Panc1 (cell line): ENCODE results near the gene TARBP1. TPM values are rescaled to one million over a fixed set of nuclear protein-coding genes. Genes with fewer than 3 reads are reported as not detected.

Experiments used
- ATAC-seq: fragments of 200-7000 bp; cut with Tn5 transposase; 2 replicates; pipeline ENCODE4 v1.9.1; 2020; ENCODE audit warnings: mild to moderate bottlenecking, moderate library complexity
- BruUV-seq: library from RNA; stranded (reverse); fragments of 400-500 nt; replicated peaks from 2 replicates; lab custom pipeline; 2021; lab: Mats Ljungman, UMichigan
- CTCF ChIA-PET: fragments of 300-600 bp; sonication (Branson Sonifier 250); formaldehyde crosslinking; loops from one replicate; lab custom pipeline; 2022; ENCODE audit warnings: antibody characterized with exemption; lab: Charles Lee
- POLR2A ChIA-PET: fragments of 300-600 bp; sonication (Branson Sonifier 250); formaldehyde crosslinking; loops from one replicate; lab custom pipeline; 2022; ENCODE audit warnings: antibody characterized with exemption; lab: Charles Lee
- DNase-seq: peaks from one replicate; pipeline ENCODE4 v3.0.0-alpha.2; 2010; ENCODE audit warnings: low read depth, low spot score
- H3K27ac ChIP-seq: 2 replicates; pipeline ENCODE4 v1.5.1; 2011; ENCODE audit warnings: mild to moderate bottlenecking, low read length, inconsistent platforms
- H3K27me3 ChIP-seq: fragments of 200-500 bp; sonication (Bioruptor generic); 2 replicates; pipeline ENCODE4 v1.6.0; 2014; ENCODE audit warnings: low read length, inconsistent platforms; ENCODE audit not compliant: control insufficient read depth, insufficient read depth
- H3K36me3 ChIP-seq: fragments of 200-500 bp; sonication (Bioruptor generic); 2 replicates; pipeline ENCODE4 v1.5.1; 2014; ENCODE audit warnings: inconsistent platforms, mild to moderate bottlenecking, low read length, moderate library complexity; ENCODE audit not compliant: control insufficient read depth, insufficient read depth
- H3K4me1 ChIP-seq: 2 replicates; pipeline ENCODE4 v1.5.1; 2011; ENCODE audit warnings: inconsistent platforms, mild to moderate bottlenecking, low read length, moderate library complexity; ENCODE audit not compliant: control insufficient read depth, insufficient read depth
- H3K4me3 ChIP-seq, 2 experiments: 2 replicates each; pipeline ENCODE4 v1.5.1; 2011 to 2012; ENCODE audit warnings: low read depth in 2 of 2, low read length in 2 of 2, mild to moderate bottlenecking in 2 of 2, inconsistent platforms in 1 of 2, moderate library complexity in 1 of 2
- H3K9me3 ChIP-seq: fragments of 200-500 bp; sonication (Bioruptor generic); 2 replicates; pipeline ENCODE4 v1.5.1; 2014; ENCODE audit warnings: low read depth, mild to moderate bottlenecking, inconsistent platforms, low read length, moderate library complexity; ENCODE audit not compliant: control insufficient read depth, insufficient read depth
- CTCF ChIP-seq: fragments of 450-650 bp; IDR thresholded peaks from 2 replicates; pipeline ENCODE4 v1.5.1; 2017; ENCODE audit warnings: mild to moderate bottlenecking
- POLR2AphosphoS5 ChIP-seq: IDR thresholded peaks from 2 replicates; pipeline ENCODE4 v1.6.1; 2012; ENCODE audit warnings: mild to moderate bottlenecking, low read depth, low read length, moderate library complexity
- SIN3A ChIP-seq: IDR thresholded peaks from 2 replicates; pipeline ENCODE4 v1.6.1; 2012; ENCODE audit warnings: low read depth, mild to moderate bottlenecking, low read length, moderate library complexity, borderline replicate concordance; ENCODE audit not compliant: insufficient read depth
- TCF7L2 ChIP-seq: IDR thresholded peaks from 2 replicates; pipeline ENCODE4 v1.6.1; 2011; ENCODE audit warnings: mild to moderate bottlenecking, low read depth, low read length, inconsistent platforms
- in situ Hi-C: cut with HindIII; loops from 2 replicates; pipeline ENCODE4 v1.10.0; 2016; ENCODE audit warnings: low sequenced_read_pairs, low pct_unique_long_range_greater_than_20kb
- intact Hi-C: fragments of 100-400 bp; cut with micrococcal nuclease; formaldehyde crosslinking; loops from one replicate; pipeline ENCODE4 v1.10.0; 2022; ENCODE audit not compliant: unreplicated experiment
- total RNA-seq: library from RNA; stranded (reverse); gene quantifications from one replicate; pipeline ENCODE4 v1.2.1, GENCODE V29; 2021; ENCODE audit not compliant: unreplicated experiment
- TF ChIP-seq, protein P1 (sequence below), 2 experiments: IDR thresholded peaks; 2 replicates each; pipeline ENCODE4 v1.6.1; 2011 to 2012; ENCODE audit warnings: low read depth in 2 of 2, control low read depth in 1 of 2, low read length in 1 of 2, mild to moderate bottlenecking in 1 of 2, moderate library complexity in 1 of 2; ENCODE audit not compliant: insufficient read depth in 1 of 2

Gene TARBP1
- total RNA-seq, 1 experiment from 2014 or later: 45.0 TPM

GRCh38 chr1:234473118-234473517 is 5.9 kb downstream of the TARBP1 start:
- ATAC-seq (no peak), DNase-seq (no peak)
- H3K4me3 ChIP-seq: no peak overlapping the region
- BruUV-seq: no TSS peak
- H3K36me3 ChIP-seq: peaks cover 6% of the 10 kb centered on the region
- H3K27me3 ChIP-seq: no peaks in the 10 kb centered on the region
- peaks cover 32% of the 10 kb centered on the region for H3K4me1 ChIP-seq
- TF ChIP-seq SIN3A (no peak), CTCF (no peak), TCF7L2 (no peak), POLR2AphosphoS5 (no peak)
- TF ChIP-seq, protein P1, sequence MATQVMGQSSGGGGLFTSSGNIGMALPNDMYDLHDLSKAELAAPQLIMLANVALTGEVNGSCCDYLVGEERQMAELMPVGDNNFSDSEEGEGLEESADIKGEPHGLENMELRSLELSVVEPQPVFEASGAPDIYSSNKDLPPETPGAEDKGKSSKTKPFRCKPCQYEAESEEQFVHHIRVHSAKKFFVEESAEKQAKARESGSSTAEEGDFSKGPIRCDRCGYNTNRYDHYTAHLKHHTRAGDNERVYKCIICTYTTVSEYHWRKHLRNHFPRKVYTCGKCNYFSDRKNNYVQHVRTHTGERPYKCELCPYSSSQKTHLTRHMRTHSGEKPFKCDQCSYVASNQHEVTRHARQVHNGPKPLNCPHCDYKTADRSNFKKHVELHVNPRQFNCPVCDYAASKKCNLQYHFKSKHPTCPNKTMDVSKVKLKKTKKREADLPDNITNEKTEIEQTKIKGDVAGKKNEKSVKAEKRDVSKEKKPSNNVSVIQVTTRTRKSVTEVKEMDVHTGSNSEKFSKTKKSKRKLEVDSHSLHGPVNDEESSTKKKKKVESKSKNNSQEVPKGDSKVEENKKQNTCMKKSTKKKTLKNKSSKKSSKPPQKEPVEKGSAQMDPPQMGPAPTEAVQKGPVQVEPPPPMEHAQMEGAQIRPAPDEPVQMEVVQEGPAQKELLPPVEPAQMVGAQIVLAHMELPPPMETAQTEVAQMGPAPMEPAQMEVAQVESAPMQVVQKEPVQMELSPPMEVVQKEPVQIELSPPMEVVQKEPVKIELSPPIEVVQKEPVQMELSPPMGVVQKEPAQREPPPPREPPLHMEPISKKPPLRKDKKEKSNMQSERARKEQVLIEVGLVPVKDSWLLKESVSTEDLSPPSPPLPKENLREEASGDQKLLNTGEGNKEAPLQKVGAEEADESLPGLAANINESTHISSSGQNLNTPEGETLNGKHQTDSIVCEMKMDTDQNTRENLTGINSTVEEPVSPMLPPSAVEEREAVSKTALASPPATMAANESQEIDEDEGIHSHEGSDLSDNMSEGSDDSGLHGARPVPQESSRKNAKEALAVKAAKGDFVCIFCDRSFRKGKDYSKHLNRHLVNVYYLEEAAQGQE (IDR thresholded peaks at IDR 0.05; ENCODE audit: insufficient read depth in 1 of 2, low read depth in 2 of 2, low read length in 1 of 2): no peak
- intact Hi-C loops: no loop called here
- H3K9me3 ChIP-seq: no peaks in the 10 kb centered on the region
- H3K27ac ChIP-seq: no peak overlapping the region
- POLR2A ChIA-PET: no interaction called here
- CTCF ChIA-PET: interaction anchor here (0.5 to 0.9 kb wide), 2 partner anchors 619 to 678 kb away, joined by 3 to 4 read pairs; no protein-coding TSS in a partner anchor
- in situ Hi-C loops: no loop called here

DNA sequence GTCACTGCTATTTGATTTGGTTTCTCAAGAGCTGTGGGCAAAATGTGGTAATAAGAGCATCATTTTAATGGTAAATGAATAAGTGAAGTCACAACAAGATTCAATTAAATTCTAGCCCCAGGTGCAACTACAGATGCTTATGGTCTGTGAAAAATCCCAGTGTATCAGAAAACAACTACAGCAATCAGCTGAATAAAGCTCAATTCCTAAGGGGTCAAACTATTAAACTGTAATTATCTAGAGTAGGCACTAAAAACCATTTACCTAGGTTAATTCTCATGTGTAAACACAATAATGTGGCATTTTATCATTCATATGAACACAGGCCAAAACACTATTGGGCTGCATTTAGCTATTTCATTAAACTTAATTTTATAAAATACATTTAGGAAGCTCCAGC is 9.6 kb downstream of the TARBP1 start:
- no peak overlapping the region for H3K4me3 ChIP-seq
- H3K9me3 ChIP-seq: no peaks in the 10 kb centered on the region
- POLR2A ChIA-PET: no interaction called here

More for the DNA sequence above, 9.6 kb downstream of the TARBP1 start:
- BruUV-seq: no TSS peak
- in situ Hi-C loops: no loop called here
- DNase-seq (no peak), ATAC-seq (no peak)
- CTCF ChIA-PET: no interaction called here
- Histone ChIP-seq H3K36me3 (peaks cover 21% of the 10 kb centered on the region), H3K27ac (no peak overlapping the region), H3K27me3 (no peaks in the 10 kb centered on the region), H3K4me1 (peaks cover 2% of the 10 kb centered on the region)
- TF ChIP-seq CTCF (no peak), SIN3A (no peak), POLR2AphosphoS5 (no peak), TCF7L2 (no peak)
- TF ChIP-seq, protein P1 (IDR thresholded peaks at IDR 0.05; ENCODE audit: insufficient read depth in 1 of 2, low read depth in 2 of 2, low read length in 1 of 2): no peak
- intact Hi-C loops: no loop called here
